ENCODE results near the gene CAPRIN2.

- TF ChIP-seq CTCF (IDR thresholded peaks at IDR 0.05) = no peak
- no peak for TF ChIP-seq POLR2A (IDR thresholded peaks at IDR 0.05)
Observed at GRCh38 chr12:30696103-30696408, 58.7 kb downstream of the CAPRIN2 start.

All from testis (tissue), 2 donors.